ENCODE results near the gene LAIR2. TPM values are rescaled to one million over a fixed set of nuclear protein-coding genes. Genes with fewer than 3 reads are reported as not detected.
A peak's percentile ranks its signal among the peaks of the same experiment; 100 is the strongest.
"Not testable (repeated sequence)": the region's sequence is repeated elsewhere in the genome, so short reads cannot be mapped to it uniquely, and the experiment has no call there.

LAIR2 gene
- total RNA-seq, 1 experiment from 2014 or later, result not detected

- DNase-seq (ENCODE audit: low spot score), result peak; percentile 87
- Histone ChIP-seq H3K36me3 (ENCODE audit: insufficient read depth, low read length, poor library complexity, severe bottlenecking) (peaks cover 13% of the 10 kb centered on the region), H3K9me3 (ENCODE audit: low read depth, low read length, poor library complexity, severe bottlenecking) (no peaks in the 10 kb centered on the region), H3K27me3 (replicated peaks; ENCODE audit: insufficient read depth, low read depth, low read length, poor library complexity) (no peaks in the 10 kb centered on the region), H3K4me1 (ENCODE audit: insufficient read depth, low read length, poor library complexity, severe bottlenecking) (peaks cover 47% of the 10 kb centered on the region), H3K4me3 (ENCODE audit: low read depth, low read length, poor library complexity, severe bottlenecking) (peak overlapping the region; percentile 66), H3K27ac (ENCODE audit: low read depth, low read length, poor library complexity, severe bottlenecking) (peak overlapping the region; percentile 97)
- TF ChIP-seq CTCF (conservative IDR thresholded peaks at IDR 0.05; ENCODE audit: low read depth, low read length) (no peak), EZH2 (IDR thresholded peaks at IDR 0.05; ENCODE audit: borderline replicate concordance, low read depth, low read length, poor library complexity, severe bottlenecking) (no peak)
- CTCF ChIA-PET, result no interaction called here
- no TSS peak for BruUV-seq (replicated peaks)
- POLR2A ChIA-PET (ENCODE audit: low non-redundant PET), result no interaction called here
- intact Hi-C loops (cut with micrococcal nuclease; ENCODE audit: unreplicated experiment), result no loop called here
Measured at GRCh38 chr19:54464630-54465425, 37.8 kb upstream of the LAIR2 start.

GRCh38 chr19:54465426-54466109 is 37.1 kb upstream of the LAIR2 start:
- BruUV-seq (replicated peaks), result no TSS peak
- intact Hi-C loops (cut with micrococcal nuclease; ENCODE audit: unreplicated experiment), result no loop called here
- H3K9me3 ChIP-seq (ENCODE audit: low read depth, low read length, poor library complexity, severe bottlenecking), result no peaks in the 10 kb centered on the region
- H3K27ac ChIP-seq (ENCODE audit: low read depth, low read length, poor library complexity, severe bottlenecking), result no peak overlapping the region
- H3K4me1 ChIP-seq (ENCODE audit: insufficient read depth, low read length, poor library complexity, severe bottlenecking), result peaks cover 54% of the 10 kb centered on the region
- TF ChIP-seq EZH2 (IDR thresholded peaks at IDR 0.05; ENCODE audit: borderline replicate concordance, low read depth, low read length, poor library complexity, severe bottlenecking) (no peak), CTCF (conservative IDR thresholded peaks at IDR 0.05; ENCODE audit: low read depth, low read length) (no peak)
- ChIA-PET POLR2A (ENCODE audit: low non-redundant PET) (no interaction called here), CTCF (no interaction called here)
- no peak for DNase-seq (ENCODE audit: low spot score)
- H3K27me3 ChIP-seq (replicated peaks; ENCODE audit: insufficient read depth, low read depth, low read length, poor library complexity), result no peaks in the 10 kb centered on the region
- H3K4me3 ChIP-seq (ENCODE audit: low read depth, low read length, poor library complexity, severe bottlenecking), result no peak overlapping the region
- peaks cover 13% of the 10 kb centered on the region for H3K36me3 ChIP-seq (ENCODE audit: insufficient read depth, low read length, poor library complexity, severe bottlenecking)

- H3K9me3 ChIP-seq (ENCODE audit: low read depth, low read length, poor library complexity, severe bottlenecking); H3K4me3 ChIP-seq (ENCODE audit: low read depth, low read length, poor library complexity, severe bottlenecking); H3K27me3 ChIP-seq (replicated peaks; ENCODE audit: insufficient read depth, low read depth, low read length, poor library complexity); H3K27ac ChIP-seq (ENCODE audit: low read depth, low read length, poor library complexity, severe bottlenecking); intact Hi-C loops (cut with micrococcal nuclease; ENCODE audit: unreplicated experiment); BruUV-seq (replicated peaks); POLR2A ChIA-PET (ENCODE audit: low non-redundant PET); DNase-seq (ENCODE audit: low spot score); H3K36me3 ChIP-seq (ENCODE audit: insufficient read depth, low read length, poor library complexity, severe bottlenecking); CTCF ChIA-PET: not testable (repeated sequence)
- peaks cover 51% of the 10 kb centered on the region for H3K4me1 ChIP-seq (ENCODE audit: insufficient read depth, low read length, poor library complexity, severe bottlenecking)
Measured at GRCh38 chr19:54466110-54466480, 36.5 kb upstream of the LAIR2 start.

Measured in A673 (cell line).